Liver (tissue), 9 donors: Measurements from ENCODE around the gene MYL12B. TPM values are rescaled to one million over a fixed set of nuclear protein-coding genes. Genes with fewer than 3 reads are reported as not detected.

ENCODE experiments used
- DNase-seq: peaks from one replicate; pipeline ENCODE4 v3.0.0-alpha.2; 2017; ENCODE audit warnings: low spot score
- H3K27ac ChIP-seq, 2 donors: one replicate each; pipeline ENCODE4 v1.7.0; 2013; ENCODE audit warnings: inconsistent platforms in 2 of 2, low read length in 2 of 2, control low read depth in 1 of 2, low read depth in 1 of 2, mild to moderate bottlenecking in 1 of 2
- H3K27me3 ChIP-seq, 4 donors: one replicate each; pipeline versions ENCODE4 v1.6.1 to v1.7.0; 2013; ENCODE audit warnings: low read length in 3 of 4, inconsistent platforms in 1 of 4, mild to moderate bottlenecking in 1 of 4, moderate library complexity in 1 of 4; ENCODE audit not compliant: control insufficient read depth in 4 of 4, insufficient read depth in 4 of 4
- H3K36me3 ChIP-seq, 4 donors: one replicate each; pipeline versions ENCODE4 v1.6.1 to v1.7.0; 2013; ENCODE audit warnings: low read length in 3 of 4, mild to moderate bottlenecking in 3 of 4, low read depth in 1 of 4, moderate library complexity in 1 of 4; ENCODE audit not compliant: control insufficient read depth in 4 of 4, insufficient read depth in 3 of 4
- H3K4me1 ChIP-seq, 4 donors: one replicate each; pipeline versions ENCODE4 v1.6.1 to v1.7.0; 2013; ENCODE audit warnings: low read length in 3 of 4, mild to moderate bottlenecking in 3 of 4, moderate library complexity in 1 of 4; ENCODE audit not compliant: control insufficient read depth in 4 of 4, insufficient read depth in 4 of 4
- H3K4me3 ChIP-seq, 3 donors: one replicate each; pipeline versions ENCODE4 v1.6.1 to v1.7.0; 2013; ENCODE audit warnings: low read length in 3 of 3, control low read depth in 1 of 3, low read depth in 1 of 3, mild to moderate bottlenecking in 1 of 3
- H3K9ac ChIP-seq, 2 donors: one replicate each; pipeline ENCODE4 v1.7.0; 2013; ENCODE audit warnings: low read length in 2 of 2, mild to moderate bottlenecking in 2 of 2, moderate library complexity in 2 of 2, control low read depth in 1 of 2, low read depth in 1 of 2
- H3K9me3 ChIP-seq, 4 donors: one replicate each; pipeline versions ENCODE4 v1.6.1 to v1.7.0; 2013; ENCODE audit warnings: low read length in 3 of 4; ENCODE audit not compliant: control insufficient read depth in 4 of 4
- ATF3 ChIP-seq: IDR thresholded peaks from 2 replicates; pipeline ENCODE4 v1.6.1; 2016; ENCODE audit warnings: antibody characterized with exemption
- CTCF ChIP-seq: fragments of 150-350 bp; IDR thresholded peaks from 2 replicates; pipeline ENCODE4 v1.5.1; 2017; ENCODE audit warnings: improper control_type of control experiment, low read depth, low read length; ENCODE audit not compliant: missing input control
- FOXA1 ChIP-seq: IDR thresholded peaks from 2 replicates; pipeline ENCODE4 v1.6.1; 2016; ENCODE audit warnings: antibody characterized with exemption
- FOXA2 ChIP-seq: IDR thresholded peaks from 2 replicates; pipeline ENCODE4 v1.6.1; 2016; ENCODE audit warnings: antibody characterized with exemption
- GABPA ChIP-seq, 2 donors: IDR thresholded peaks in 1 of 2; conservative IDR thresholded peaks in 1 of 2; 2 replicates each; pipeline ENCODE4 v1.6.1; 2016; ENCODE audit warnings: antibody characterized with exemption in 2 of 2, mild to moderate bottlenecking in 1 of 2, moderate library complexity in 1 of 2
- HNF4A ChIP-seq, 2 donors: conservative IDR thresholded peaks; 2 replicates each; pipeline ENCODE4 v1.6.1; 2016; ENCODE audit warnings: antibody characterized with exemption in 2 of 2, mild to moderate bottlenecking in 2 of 2
- HNF4G ChIP-seq: IDR thresholded peaks from 2 replicates; pipeline ENCODE4 v1.6.1; 2016; ENCODE audit warnings: antibody characterized with exemption
- JUND ChIP-seq, 2 donors: IDR thresholded peaks; 2 replicates each; pipeline ENCODE4 v1.6.1; 2016; ENCODE audit warnings: antibody characterized with exemption in 2 of 2
- MAX ChIP-seq: IDR thresholded peaks from 2 replicates; pipeline ENCODE4 v1.6.1; 2016; ENCODE audit warnings: antibody characterized with exemption
- NR2F2 ChIP-seq: IDR thresholded peaks from 2 replicates; pipeline ENCODE4 v1.6.1; 2016; ENCODE audit warnings: antibody characterized with exemption
- RAD21 ChIP-seq, 2 donors: IDR thresholded peaks; 2 replicates each; pipeline ENCODE4 v1.6.1; 2016; ENCODE audit warnings: antibody characterized with exemption in 2 of 2, mild to moderate bottlenecking in 2 of 2
- REST ChIP-seq: IDR thresholded peaks from 2 replicates; pipeline ENCODE4 v1.6.1; 2016; ENCODE audit warnings: antibody characterized with exemption, mild to moderate bottlenecking
- RXRA ChIP-seq, 2 donors: IDR thresholded peaks; 2 replicates each; pipeline ENCODE4 v1.6.1; 2017 to 2018; ENCODE audit warnings: antibody characterized with exemption in 2 of 2, mild to moderate bottlenecking in 1 of 2
- SP1 ChIP-seq: IDR thresholded peaks from 2 replicates; pipeline ENCODE4 v1.6.1; 2018; ENCODE audit warnings: antibody characterized with exemption, mild to moderate bottlenecking
- TAF1 ChIP-seq: conservative IDR thresholded peaks from 2 replicates; pipeline ENCODE4 v1.6.1; 2016; ENCODE audit warnings: antibody characterized with exemption, mild to moderate bottlenecking
- YY1 ChIP-seq: IDR thresholded peaks from 2 replicates; pipeline ENCODE4 v1.6.1; 2016; ENCODE audit warnings: antibody characterized with exemption, mild to moderate bottlenecking
- ZBTB33 ChIP-seq: IDR thresholded peaks from 2 replicates; pipeline ENCODE4 v1.6.1; 2016; ENCODE audit warnings: antibody characterized with exemption
- WGBS: extraction: QIAGEN DNeasy Blood & Tissue Kit; methylation state at CpG from one replicate; pipeline ENCODE4 v1.1.7; 2013; 5-methylcytosine and 5-hydroxymethylcytosine counted together
- polyA plus RNA-seq, 2 donors: library from polyadenylated mRNA; stranded (reverse) in 1 of 2; unstranded in 1 of 2; fragments of 200-250 nt in 1 of 2; fragments of >200 nt in 1 of 2; fragmentation: Nextera tagmentation in 1 of 2; extraction: Ambion mirVana in 1 of 2; gene quantifications; one replicate each; pipeline versions ENCODE4 v1.2.1 to v1.2.3, GENCODE V29; 2013 to 2015
- total RNA-seq, 2 donors: library from RNA; depleted of rRNA; stranded (reverse); fragments of >200 nt; gene quantifications; one replicate each; pipeline ENCODE4 v1.2.3, GENCODE V29; 2014
- donor health status: healthy.
- donor health status: healthy.
- donor health status: healthy.
- donor health status: healthy.
- donor health status: healthy.

MYL12B gene
- total and polyA plus RNA-seq, 4 donors: 106 to 303 (median 155) TPM

GRCh38 chr18:3297025-3297984 is 35.4 kb downstream of the MYL12B start (continued):
- peak; percentile 47 for TF ChIP-seq YY1
- no peak for TF ChIP-seq FOXA2
- peak; percentile 14 to 16 for TF ChIP-seq HNF4A (conservative IDR thresholded peaks at IDR 0.05)
- peak; percentile 63 for TF ChIP-seq ATF3
- peak; percentile 12 for TF ChIP-seq SP1
- TF ChIP-seq RXRA (IDR thresholded peaks at IDR 0.05): peak; percentile 37 to 55
- TF ChIP-seq JUND (IDR thresholded peaks at IDR 0.05): peak; percentile 54 to 58

- no peak overlapping the region for H3K4me3 ChIP-seq
- WGBS: 96% methylated on average over 1 of the region's 1 CpG
- no peaks in the 10 kb centered on the region for H3K4me1 ChIP-seq
- no peak for DNase-seq
- no peak overlapping the region for H3K27ac ChIP-seq
- H3K36me3 ChIP-seq: no peaks in the 10 kb centered on the region
- no peaks in the 10 kb centered on the region for H3K27me3 ChIP-seq
- H3K9ac ChIP-seq: no peak overlapping the region
- no peak for TF ChIP-seq TAF1
- TF ChIP-seq ATF3: no peak
- TF ChIP-seq YY1: no peak
- no peak for TF ChIP-seq JUND (IDR thresholded peaks at IDR 0.05)
- no peak for TF ChIP-seq HNF4G
- TF ChIP-seq FOXA2: no peak
- no peak for TF ChIP-seq GABPA (IDR thresholded peaks at IDR 0.05 in 1 of 2, conservative IDR thresholded peaks at IDR 0.05 in 1 of 2)
- no peak for TF ChIP-seq REST
- TF ChIP-seq MAX: no peak
- TF ChIP-seq CTCF: no peak
- TF ChIP-seq FOXA1: no peak
- TF ChIP-seq RAD21 (IDR thresholded peaks at IDR 0.05): no peak
- no peak for TF ChIP-seq NR2F2
- no peak for TF ChIP-seq ZBTB33
- no peaks in the 10 kb centered on the region for H3K9me3 ChIP-seq
Measured at GRCh38 chr18:3304832-3305231, 42.9 kb downstream of the MYL12B start.
